ENCODE measurements around the gene PTPRO. TPM values are rescaled to one million over a fixed set of nuclear protein-coding genes. Genes with fewer than 3 reads are reported as not detected.

PTPRO gene
- total RNA-seq = under 0.01 and 0.35 TPM in 2 replicates

GRCh38 chr12:15322164-15323061, at the start of gene PTPRO:
Gene PTPRO, plus strand, starts transcription at chr12:15322508.

Other genes with a start within 250 kb of the PTPRO start
- 3.5 and 3.7 TPM in 2 replicates for gene RERG, start 101.1 kb upstream of the PTPRO start, total RNA-seq